Dendritic cell treated with granulocyte-macrophage colony-stimulating factor and Interleukin-4, amounts not matched to agents 40 ng/mL and 50 ng/mL, for 4 days (primary cell): ENCODE measurements around the gene MALAT1.

Experiments
- H3K27ac Mint-ChIP-seq: one replicate; pipeline ENCODE4 v1.8.0; 2022; ENCODE audit warnings: mild to moderate bottlenecking, mixed read lengths
- H3K27me3 Mint-ChIP-seq: one replicate; pipeline ENCODE4 v1.8.0; 2022; ENCODE audit warnings: mild to moderate bottlenecking, mixed read lengths
- H3K36me3 Mint-ChIP-seq: one replicate; pipeline ENCODE4 v1.8.0; 2022; ENCODE audit warnings: low read depth, mixed read lengths
- H3K4me1 Mint-ChIP-seq: one replicate; pipeline ENCODE4 v1.8.0; 2022; ENCODE audit warnings: low read depth, mixed read lengths
- H3K4me3 Mint-ChIP-seq: one replicate; pipeline ENCODE4 v1.8.0; 2022; ENCODE audit warnings: mild to moderate bottlenecking, moderate library complexity, mixed read lengths
- H3K9me3 Mint-ChIP-seq: one replicate; pipeline ENCODE4 v1.8.0; 2022; ENCODE audit warnings: mixed read lengths
- intact Hi-C: fragments of 100-400 bp; cut with micrococcal nuclease; formaldehyde crosslinking; loops from one replicate; pipeline ENCODE4 v1.15.0; 2022

The MALAT1 gene

DNA sequence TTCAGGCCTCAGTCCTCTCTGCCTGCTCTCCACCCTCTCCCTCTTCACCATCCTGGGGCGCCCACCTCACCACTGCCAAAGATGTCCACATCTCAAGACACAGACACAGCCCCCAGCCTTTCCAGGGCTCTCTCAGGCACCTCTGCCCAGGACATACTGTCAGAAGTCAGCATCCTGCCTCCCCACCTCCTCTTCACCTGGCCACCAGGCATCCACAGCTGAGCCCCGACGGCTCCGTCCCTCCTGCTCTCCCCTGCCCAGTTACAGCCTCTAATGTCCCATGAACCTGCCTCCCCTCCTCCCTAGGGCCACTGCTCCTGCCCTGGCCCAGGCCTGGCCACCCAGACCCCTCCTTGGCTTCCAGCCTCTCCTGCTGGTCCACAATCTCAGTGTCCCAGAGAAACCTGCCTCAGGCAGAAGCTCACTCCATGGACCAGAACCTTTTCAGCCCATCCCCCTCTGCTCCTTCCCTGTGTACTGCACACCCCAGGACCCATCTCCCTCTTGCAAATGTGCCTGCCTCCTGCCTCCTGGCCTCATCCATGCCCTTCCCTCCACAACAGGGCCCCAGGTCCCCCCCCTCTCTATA, 56.1 kb downstream of the MALAT1 start:
- intact Hi-C loops = no loop called here
- peaks cover 41% of the 10 kb centered on the region for H3K27me3 Mint-ChIP-seq
- no peaks in the 10 kb centered on the region for H3K9me3 Mint-ChIP-seq
- H3K4me1 Mint-ChIP-seq = peaks cover 63% of the 10 kb centered on the region
- H3K4me3 Mint-ChIP-seq = no peak overlapping the region
- H3K36me3 Mint-ChIP-seq = no peaks in the 10 kb centered on the region
- peak overlapping the region; percentile 39 for H3K27ac Mint-ChIP-seq

DNA sequence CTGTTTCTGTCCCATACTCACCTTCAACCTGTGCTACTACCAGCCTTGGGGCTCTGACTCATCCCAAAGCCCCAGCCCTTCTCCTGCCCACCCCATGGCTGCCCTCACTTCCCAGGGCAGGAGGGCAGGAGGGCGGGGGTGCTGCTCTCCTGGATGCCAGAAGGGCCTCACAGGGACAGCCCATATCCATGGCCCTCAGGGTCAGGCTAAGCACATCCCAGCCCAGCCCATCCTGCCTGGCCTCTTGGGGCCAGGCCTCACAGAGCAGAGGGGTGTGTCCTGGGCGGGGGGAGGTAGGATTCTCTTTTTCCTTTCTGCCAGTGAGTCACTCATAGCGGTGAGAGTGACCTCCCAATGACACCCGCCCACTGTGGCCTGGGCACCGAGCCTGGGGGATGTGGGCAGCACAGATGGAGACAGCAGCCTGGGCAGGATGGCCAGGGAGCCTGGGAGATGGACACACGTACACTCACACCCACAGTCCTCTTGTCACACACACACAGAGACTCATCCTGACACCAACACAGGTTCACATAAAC, 56.9 kb downstream of the MALAT1 start:
- Mint-ChIP-seq H3K27ac (peak overlapping the region; percentile 39), H3K4me3 (no peak overlapping the region), H3K9me3 (no peaks in the 10 kb centered on the region), H3K4me1 (peaks cover 71% of the 10 kb centered on the region), H3K36me3 (no peaks in the 10 kb centered on the region), H3K27me3 (peaks cover 49% of the 10 kb centered on the region)
- intact Hi-C loops = no loop called here
